Measurements from ENCODE around the gene SPART.

The SPART gene

GRCh38 chr13:36331280-36331679, 14.9 kb downstream of the SPART start:
- TF ChIP-seq EZH2phosphoT487 (conservative IDR thresholded peaks at IDR 0.05; ENCODE audit: low read length): no peak
- TF ChIP-seq, protein P1, sequence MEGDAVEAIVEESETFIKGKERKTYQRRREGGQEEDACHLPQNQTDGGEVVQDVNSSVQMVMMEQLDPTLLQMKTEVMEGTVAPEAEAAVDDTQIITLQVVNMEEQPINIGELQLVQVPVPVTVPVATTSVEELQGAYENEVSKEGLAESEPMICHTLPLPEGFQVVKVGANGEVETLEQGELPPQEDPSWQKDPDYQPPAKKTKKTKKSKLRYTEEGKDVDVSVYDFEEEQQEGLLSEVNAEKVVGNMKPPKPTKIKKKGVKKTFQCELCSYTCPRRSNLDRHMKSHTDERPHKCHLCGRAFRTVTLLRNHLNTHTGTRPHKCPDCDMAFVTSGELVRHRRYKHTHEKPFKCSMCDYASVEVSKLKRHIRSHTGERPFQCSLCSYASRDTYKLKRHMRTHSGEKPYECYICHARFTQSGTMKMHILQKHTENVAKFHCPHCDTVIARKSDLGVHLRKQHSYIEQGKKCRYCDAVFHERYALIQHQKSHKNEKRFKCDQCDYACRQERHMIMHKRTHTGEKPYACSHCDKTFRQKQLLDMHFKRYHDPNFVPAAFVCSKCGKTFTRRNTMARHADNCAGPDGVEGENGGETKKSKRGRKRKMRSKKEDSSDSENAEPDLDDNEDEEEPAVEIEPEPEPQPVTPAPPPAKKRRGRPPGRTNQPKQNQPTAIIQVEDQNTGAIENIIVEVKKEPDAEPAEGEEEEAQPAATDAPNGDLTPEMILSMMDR (IDR thresholded peaks at IDR 0.05; ENCODE audit: insufficient read depth, low read length, poor library complexity, severe bottlenecking): no peak
- Histone ChIP-seq H3K27ac (ENCODE audit: low read depth, low read length) (no peak overlapping the region), H3K79me2 (ENCODE audit: insufficient read depth, low read length) (no peaks in the 10 kb centered on the region), H4K20me1 (ENCODE audit: low read depth, low read length) (no peaks in the 10 kb centered on the region), H3K9me3 (ENCODE audit: insufficient read depth, low read length) (no peaks in the 10 kb centered on the region), H3F3A (ENCODE audit: insufficient read depth) (no peaks in the 10 kb centered on the region), H3K27me3 (ENCODE audit: low read length) (no peaks in the 10 kb centered on the region), H3K9ac (ENCODE audit: low read length) (no peak overlapping the region), H2AFZ (ENCODE audit: low read depth, low read length, severe bottlenecking) (no peak overlapping the region), H3K9me2 (replicated peaks; ENCODE audit: insufficient read depth, low read length) (no peaks in the 10 kb centered on the region), H3K4me3 (ENCODE audit: insufficient read depth, low read length, poor library complexity, severe bottlenecking) (no peak overlapping the region), H3K36me3 (ENCODE audit: low read length) (no peaks in the 10 kb centered on the region), H3K4me2 (ENCODE audit: low read depth, low read length, poor library complexity, severe bottlenecking) (no peak overlapping the region)

DNA sequence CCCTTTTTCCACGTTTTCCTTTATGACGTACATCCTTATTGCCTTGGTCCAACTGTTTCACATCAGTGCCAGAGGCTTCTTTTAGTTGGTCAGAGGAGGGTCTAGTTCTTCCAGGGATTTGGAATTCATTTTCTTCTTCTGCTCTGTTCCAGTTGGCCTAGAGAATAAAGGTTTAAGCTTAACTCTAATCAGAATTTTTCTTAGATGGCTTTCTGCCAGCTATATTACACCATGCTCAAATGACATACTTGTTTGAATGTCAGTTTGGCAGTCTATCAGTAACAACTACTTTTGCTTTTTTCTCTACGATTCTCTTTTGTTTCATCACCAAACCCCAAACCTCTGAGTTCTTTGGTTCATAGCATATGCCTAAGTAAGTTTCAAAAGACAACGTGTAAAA, 16.8 kb downstream of the SPART start:
- H3K36me3 ChIP-seq (ENCODE audit: low read length): no peaks in the 10 kb centered on the region
- H3K9me2 ChIP-seq (replicated peaks; ENCODE audit: insufficient read depth, low read length): no peaks in the 10 kb centered on the region
- no peaks in the 10 kb centered on the region for H3F3A ChIP-seq (ENCODE audit: insufficient read depth)
- no peaks in the 10 kb centered on the region for H3K27me3 ChIP-seq (ENCODE audit: low read length)
- no peaks in the 10 kb centered on the region for H3K79me2 ChIP-seq (ENCODE audit: insufficient read depth, low read length)
- H3K9ac ChIP-seq (ENCODE audit: low read length): no peak overlapping the region
- TF ChIP-seq EZH2phosphoT487 (conservative IDR thresholded peaks at IDR 0.05; ENCODE audit: low read length): no peak
- TF ChIP-seq, protein P1 (IDR thresholded peaks at IDR 0.05; ENCODE audit: insufficient read depth, low read length, poor library complexity, severe bottlenecking): no peak
- no peak overlapping the region for H2AFZ ChIP-seq (ENCODE audit: low read depth, low read length, severe bottlenecking)
- H3K9me3 ChIP-seq (ENCODE audit: insufficient read depth, low read length): no peaks in the 10 kb centered on the region
- no peak overlapping the region for H3K27ac ChIP-seq (ENCODE audit: low read depth, low read length)
- H3K4me2 ChIP-seq (ENCODE audit: low read depth, low read length, poor library complexity, severe bottlenecking): no peak overlapping the region
- H3K4me3 ChIP-seq (ENCODE audit: insufficient read depth, low read length, poor library complexity, severe bottlenecking): no peak overlapping the region
- H4K20me1 ChIP-seq (ENCODE audit: low read depth, low read length): no peaks in the 10 kb centered on the region

GRCh38 chr13:36328821-36329220, 17.4 kb downstream of the SPART start:
- Histone ChIP-seq H3K9me2 (replicated peaks; ENCODE audit: insufficient read depth, low read length) (no peaks in the 10 kb centered on the region), H3K4me2 (ENCODE audit: low read depth, low read length, poor library complexity, severe bottlenecking) (no peak overlapping the region), H2AFZ (ENCODE audit: low read depth, low read length, severe bottlenecking) (no peak overlapping the region), H3K4me3 (ENCODE audit: insufficient read depth, low read length, poor library complexity, severe bottlenecking) (no peak overlapping the region), H3K27me3 (ENCODE audit: low read length) (no peaks in the 10 kb centered on the region), H4K20me1 (ENCODE audit: low read depth, low read length) (no peaks in the 10 kb centered on the region), H3F3A (ENCODE audit: insufficient read depth) (no peaks in the 10 kb centered on the region), H3K36me3 (ENCODE audit: low read length) (no peaks in the 10 kb centered on the region), H3K9me3 (ENCODE audit: insufficient read depth, low read length) (no peaks in the 10 kb centered on the region), H3K79me2 (ENCODE audit: insufficient read depth, low read length) (no peaks in the 10 kb centered on the region), H3K27ac (ENCODE audit: low read depth, low read length) (no peak overlapping the region), H3K9ac (ENCODE audit: low read length) (no peak overlapping the region)
- TF ChIP-seq, protein P1 (IDR thresholded peaks at IDR 0.05; ENCODE audit: insufficient read depth, low read length, poor library complexity, severe bottlenecking): no peak
- TF ChIP-seq EZH2phosphoT487 (conservative IDR thresholded peaks at IDR 0.05; ENCODE audit: low read length): no peak

Measured in SU-DHL-6 (cell line).